GM21515 (cell line): ENCODE measurements around the gene RASSF10.

Source experiments
- ATAC-seq: cut with Tn5 transposase; IDR thresholded peaks from one replicate; pipeline ENCODE4 v1.9.1; 2021; ENCODE audit not compliant: unreplicated experiment

RASSF10 gene

DNA sequence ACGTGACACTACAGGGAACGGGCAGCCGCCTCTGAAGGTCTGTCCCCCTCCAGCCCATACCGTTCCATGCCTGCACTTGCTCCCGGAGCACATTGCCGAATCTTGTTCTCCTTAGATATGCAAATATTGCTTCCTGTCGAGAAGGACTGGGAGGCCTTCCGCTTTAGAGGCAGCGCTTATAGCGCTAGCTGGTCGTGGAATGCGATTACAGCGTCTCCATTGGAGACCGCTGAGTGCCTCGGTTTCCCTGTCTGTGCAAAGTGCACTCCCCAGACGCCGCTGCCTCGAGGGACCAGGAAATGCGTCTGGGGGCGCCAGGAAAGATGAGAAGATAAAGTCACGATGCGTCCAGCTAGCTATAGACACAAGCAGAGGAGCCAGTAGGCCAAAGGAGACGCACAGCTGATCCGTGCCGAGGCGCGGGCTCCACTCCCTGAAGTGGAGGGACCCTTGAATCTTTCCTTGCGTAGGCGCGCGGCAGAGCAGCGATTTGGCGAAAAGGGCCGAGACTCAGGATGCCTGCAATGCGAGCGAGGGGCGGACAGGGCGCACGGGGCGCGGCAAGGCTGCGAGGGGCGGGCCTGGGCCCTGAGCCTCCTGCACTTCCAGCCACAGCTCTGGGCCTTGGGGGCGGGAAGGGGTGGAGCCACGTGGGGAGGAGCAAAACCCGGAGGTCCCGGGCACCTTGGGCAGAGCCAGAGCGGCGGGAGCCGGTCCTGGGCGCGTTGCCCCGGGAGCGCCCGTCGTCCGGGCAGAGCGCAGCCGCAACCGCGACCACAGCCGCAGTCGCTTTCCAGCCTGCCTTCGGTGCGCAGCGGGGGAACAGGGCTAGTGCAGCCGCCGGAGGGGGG, at the start of gene RASSF10:
Gene RASSF10 (plus strand): TSS at position 692 of the 851 bp plus-strand sequence. CDS start 261 bp downstream, outside the sequence.
- no peak for ATAC-seq

DNA sequence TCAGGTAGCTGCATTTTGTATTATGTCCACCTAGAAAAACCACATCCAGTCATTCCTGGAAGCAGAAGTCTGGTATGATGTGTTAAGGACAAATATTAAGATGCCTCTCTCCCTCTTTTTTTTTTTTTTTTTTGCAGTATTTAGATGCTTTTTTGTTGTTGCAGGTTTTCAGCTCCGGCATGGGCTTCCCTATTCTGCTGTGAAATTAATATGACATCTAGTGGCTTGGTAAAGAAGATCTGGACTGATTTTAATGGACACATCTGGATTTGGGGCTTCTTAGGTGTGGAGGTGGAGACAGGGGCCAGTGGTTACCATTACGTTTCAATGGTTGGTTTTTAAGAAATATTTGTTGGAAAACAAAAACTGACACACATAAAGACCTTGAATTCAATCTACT, 47.5 kb upstream of the RASSF10 start:
- ATAC-seq: no peak

DNA sequence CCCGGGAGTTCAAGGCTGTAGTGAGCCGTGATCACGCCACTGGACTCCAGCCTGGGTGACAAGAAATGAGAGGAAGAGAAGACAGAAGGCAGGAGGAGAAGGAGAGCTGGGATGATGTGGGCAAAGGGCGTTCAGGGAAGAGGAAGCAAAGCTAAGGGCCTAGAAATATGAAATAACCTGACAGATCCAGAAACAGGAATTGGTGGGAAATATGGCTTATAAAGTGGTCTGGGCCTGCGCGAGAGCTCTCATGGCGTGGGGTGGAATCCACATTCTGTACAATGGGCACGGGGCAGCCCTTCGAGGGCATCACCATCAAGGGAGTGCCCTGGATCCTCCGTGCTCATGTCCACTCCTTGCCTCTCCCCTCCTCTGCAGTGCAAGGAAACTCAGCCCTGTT, 46.8 kb upstream of the RASSF10 start:
- no peak for ATAC-seq

DNA sequence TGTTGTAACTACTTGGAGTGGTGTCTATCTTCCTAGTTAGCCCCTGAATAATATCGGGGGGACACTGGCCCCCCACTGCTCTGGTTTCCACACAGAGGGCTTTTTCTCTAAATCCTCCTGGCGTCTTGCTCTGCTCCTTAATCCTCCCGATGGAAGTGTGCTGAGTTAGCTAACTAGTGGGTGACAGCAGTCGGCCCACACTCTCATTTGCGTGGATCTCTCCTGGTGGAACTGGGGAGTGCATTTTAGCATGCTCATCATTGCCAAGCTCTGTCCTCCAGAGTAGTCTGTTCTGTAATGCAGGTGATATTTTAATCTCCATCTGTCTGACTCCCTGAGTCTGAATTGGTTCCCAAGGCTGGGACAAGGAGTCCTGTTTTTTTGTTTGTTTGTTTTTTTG, 46.1 kb upstream of the RASSF10 start:
- ATAC-seq: no peak

DNA sequence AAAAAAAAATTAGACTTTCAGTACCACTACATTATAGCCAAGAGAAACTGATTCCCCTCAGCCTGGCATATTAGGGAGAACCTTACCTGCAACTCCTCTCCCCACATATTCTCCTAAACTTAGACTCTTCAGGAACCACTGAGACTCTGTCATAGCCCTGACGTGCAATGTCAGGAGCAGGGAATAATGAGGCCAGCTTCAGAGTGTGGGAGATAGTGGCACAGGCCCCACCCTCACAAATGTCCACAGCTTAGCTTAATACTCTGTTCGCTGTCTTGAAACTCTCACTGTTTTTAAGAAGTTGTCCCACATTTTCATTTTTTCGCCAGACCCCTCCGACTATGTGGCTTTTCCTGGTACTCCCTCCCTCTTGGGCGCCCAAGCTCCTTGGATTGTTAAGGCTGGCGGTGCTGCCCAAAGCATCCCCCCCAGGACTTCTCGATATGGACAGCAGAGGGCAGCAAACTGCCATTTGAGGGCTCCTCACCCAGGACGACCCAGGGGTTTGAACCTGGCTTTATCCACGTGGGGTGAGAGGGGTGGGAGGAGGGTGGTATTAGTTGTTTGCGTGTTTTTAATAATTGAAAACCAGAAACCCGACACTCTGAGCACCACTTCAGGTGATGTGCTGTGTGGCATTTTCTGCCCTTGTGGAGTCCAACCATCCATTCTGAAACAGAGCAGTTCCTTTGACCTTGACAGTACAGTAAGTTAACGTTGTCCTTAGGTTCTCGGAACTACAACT, 45.2 kb upstream of the RASSF10 start:
- ATAC-seq: peak; percentile 78

DNA sequence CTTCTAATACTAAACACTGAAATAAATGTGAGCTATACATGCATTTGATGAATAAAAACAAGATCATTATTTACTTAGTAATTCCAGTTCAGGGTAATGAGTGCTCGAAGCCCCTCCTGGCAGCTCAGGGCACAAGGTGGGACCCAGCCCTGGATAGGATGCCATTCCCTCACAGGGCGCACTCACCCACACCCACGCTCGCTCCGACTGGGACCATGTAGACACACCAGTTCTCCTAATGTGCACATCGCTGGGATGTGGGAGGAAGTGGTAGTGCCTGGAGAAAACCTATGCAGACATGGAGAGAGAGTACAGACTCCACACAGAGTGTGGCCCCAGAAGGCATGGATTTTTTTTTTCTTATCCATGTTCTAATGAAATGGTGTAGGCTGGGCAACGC, 44.5 kb upstream of the RASSF10 start:
- ATAC-seq: no peak

DNA sequence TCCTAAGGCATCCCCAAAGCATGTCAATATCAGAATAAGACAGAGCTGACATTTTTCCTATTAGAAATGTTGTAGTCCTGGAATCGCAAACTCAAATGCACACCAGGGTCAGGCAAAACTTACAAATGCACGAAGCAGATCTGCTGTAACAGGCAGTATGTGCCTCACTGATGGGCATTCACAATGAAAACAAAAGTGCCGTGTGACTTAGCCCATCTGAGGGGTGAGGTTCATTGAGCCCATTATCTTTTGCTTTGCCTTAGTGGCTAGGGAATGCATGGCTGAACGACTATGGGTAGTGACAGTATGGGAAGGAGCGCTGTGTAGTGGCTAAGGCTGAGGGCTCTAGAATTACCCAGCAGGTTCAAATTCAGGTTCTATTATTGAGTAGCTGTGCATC, 43.1 kb upstream of the RASSF10 start:
- no peak for ATAC-seq

DNA sequence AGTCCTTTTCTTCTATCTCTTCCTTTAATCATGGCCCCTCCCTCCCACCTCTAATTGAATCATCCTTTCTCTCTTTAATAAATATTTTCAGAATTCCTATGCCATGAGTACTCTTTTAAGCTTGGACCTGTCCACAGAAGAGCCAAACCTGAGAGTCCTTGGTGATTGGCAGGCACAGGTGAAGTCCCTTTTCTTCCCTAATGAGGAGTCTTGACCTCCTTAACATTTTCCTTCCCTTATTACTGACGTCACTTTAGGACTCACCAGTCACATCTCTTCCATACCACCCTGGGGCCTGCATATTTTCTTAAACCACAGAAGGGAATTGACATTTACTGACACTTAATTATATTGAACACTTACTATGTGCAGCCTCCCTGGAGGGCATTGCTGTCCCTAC, 41.0 kb upstream of the RASSF10 start:
- no peak for ATAC-seq

DNA sequence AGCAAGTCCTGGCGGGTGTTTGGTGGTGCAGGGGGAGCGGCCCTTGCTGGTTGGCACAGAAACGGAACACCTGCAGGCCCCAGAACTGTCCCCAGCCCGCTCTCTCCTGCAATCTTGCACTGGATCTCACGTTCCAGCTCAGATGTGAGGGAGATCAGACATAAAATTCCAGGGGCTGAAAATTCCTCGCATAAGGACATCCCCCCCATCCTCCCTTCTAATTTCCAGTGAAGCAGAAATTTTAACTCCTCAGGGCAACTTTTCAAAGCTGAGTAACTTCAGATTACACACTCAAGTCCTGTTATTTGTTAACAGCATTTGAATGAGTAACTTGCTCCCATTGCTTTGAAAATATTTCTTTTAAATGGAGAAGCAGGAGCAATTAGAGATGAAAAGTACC, 40.3 kb upstream of the RASSF10 start:
- no peak for ATAC-seq

DNA sequence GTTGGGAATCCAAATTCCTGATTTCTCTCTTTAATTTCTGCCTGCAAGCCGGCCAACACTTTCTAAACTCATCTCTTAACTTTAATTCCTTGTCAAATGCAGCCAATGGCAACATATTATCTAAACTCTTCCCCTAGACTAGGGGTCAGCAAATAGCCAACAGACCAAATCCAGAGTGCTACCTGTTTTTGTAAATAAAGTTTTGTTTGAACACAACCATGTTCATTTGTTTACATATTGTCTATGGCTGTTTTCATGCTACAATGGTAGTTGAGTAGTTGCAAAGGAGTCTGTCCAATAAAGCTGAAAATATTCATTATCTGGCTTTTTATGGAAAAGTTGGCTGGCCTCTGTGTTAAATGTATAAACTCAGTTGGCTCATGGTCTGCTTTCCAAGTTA, 37.2 kb upstream of the RASSF10 start:
- ATAC-seq: no peak

DNA sequence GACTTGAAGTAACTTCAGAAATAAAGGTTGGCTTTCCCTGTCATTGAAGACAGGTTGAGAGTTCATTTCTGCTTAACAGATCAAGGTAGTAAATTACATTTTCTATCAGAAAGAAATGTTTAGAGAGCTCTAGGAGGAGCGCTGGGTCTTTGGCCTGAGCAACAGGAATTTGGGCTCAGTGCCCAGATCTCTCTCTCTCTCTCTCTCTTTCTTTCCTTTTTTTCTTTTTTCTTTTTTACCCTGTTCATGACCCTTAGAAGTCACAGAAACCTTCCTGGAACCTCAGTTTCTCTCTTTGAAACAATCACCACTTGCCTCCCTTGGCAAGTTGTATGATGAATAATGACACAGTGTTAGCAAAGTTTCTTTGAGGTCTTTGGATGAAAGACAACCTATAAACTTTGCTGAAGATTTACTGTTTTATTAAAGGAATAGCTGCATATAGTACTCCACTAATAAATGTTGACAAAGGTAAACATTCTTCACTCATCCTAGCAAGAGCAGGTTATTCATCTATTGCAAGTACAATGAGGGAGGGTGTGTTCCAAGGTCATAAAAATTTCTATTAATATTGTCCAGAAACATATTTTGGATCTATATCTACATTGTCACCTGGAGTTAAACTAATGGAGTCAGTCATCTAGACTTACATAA, 35.5 kb upstream of the RASSF10 start:
- no peak for ATAC-seq

DNA sequence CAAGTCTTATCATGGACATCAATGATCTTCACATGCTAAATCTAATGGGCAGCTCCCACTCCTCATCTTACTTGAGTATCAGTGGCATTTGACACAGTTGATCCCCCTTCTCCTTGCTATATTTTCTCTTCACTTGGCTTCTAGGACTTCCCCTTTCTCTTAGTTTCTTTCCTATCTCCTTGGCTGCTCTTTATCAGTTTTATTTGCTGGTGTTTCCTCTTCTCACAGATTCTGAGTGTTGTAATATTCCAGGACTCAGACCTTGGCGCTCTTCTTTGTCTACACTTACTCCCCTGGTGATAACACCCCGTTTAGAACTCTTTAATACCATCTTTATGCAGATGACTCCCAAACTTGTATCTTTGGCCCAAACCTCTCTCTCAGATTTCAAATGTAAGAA, 33.9 kb upstream of the RASSF10 start:
- no peak for ATAC-seq

DNA sequence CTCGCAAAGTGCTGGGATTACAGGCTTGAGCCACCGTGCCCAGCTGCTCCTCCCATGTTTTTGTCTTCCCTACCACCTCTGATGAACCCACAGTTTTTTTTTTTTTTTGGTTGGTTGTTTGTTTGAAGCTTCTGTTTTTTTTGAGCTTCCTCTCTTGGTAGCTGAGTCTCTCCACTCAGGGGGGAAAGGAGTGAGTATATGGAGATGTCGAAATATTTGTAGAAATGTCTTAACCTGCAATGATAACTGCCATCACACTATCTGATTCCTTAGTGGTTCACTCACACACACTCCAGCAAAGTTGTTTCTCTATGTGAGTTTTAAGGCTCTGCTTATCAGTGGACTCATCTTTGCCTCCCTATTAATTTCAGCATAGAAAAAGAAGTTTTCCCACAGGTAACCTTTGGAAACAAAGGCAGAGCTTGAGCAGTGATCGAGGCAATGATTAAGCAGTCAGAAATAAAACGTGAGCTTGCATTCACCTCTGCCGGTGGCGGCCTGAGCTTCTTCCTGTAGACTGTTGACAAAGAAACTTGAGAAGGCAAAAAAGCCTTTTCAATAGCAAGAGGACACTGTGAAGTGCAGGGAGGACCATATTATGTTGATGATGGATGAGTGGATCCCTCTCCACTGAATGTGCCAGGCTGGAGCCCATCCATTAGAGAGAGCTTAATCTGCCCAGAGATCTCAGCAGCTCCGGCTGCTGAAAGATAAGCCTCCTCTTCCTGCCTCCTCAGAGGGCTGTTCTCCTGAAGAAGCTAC, 29.0 kb upstream of the RASSF10 start:
- ATAC-seq: no peak

DNA sequence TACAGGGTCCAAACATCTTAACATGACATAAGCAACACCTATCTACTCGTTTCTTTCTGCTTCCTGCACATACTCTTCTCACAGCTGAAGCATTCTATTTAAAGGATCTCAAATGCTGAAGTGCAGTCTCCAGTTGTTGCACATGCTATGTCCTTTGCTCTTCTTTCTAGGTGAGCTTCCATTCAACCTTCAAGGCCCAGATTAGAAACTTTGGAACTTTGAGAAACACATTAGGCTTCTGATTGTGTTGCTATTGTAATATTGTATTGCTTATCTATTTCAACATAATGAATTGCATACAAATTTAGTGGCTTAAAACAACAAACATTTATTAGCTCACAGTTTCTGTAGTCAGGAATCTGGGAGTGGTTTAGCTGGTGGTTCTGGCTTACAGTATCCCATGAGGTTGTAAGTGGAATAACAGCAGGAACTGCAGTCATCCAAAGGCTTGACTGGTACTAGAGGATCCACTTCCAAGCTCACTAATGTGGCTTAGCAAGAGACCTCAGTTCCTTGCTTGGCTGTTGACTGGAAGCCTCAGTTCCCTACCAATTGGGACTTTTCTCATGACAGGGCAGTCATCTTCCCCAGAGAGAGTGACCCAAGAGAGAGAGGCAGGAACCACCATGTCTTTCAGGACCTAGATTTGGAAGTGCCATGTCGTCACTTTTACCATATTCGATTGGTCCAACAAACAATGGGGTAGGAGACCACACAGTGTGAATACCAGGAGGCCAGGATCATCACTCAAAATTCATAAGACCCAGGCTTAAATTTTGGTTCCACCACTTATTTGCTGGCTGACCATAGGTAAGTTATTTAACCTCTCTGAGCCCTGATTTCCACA, 27.2 kb upstream of the RASSF10 start:
- no peak for ATAC-seq

DNA sequence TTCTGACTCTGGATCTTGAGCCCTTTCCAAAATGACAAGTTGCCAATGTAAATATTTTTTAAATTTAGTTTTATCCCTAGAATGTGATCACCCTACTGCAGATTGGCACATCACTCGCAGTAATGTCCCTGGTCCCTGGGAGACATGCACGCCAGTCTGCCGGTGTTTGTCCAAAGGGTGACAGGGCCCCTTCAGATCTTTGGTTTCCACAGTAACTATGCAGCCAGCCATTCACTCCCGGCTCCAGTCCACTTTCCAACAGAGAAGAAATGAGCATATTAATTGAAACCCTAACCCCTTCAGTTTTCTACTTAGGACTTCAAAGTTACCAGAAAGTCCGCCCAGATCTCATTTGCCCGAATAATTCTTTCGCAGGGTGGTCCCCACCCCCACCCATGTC, 25.8 kb upstream of the RASSF10 start:
- ATAC-seq: no peak

DNA sequence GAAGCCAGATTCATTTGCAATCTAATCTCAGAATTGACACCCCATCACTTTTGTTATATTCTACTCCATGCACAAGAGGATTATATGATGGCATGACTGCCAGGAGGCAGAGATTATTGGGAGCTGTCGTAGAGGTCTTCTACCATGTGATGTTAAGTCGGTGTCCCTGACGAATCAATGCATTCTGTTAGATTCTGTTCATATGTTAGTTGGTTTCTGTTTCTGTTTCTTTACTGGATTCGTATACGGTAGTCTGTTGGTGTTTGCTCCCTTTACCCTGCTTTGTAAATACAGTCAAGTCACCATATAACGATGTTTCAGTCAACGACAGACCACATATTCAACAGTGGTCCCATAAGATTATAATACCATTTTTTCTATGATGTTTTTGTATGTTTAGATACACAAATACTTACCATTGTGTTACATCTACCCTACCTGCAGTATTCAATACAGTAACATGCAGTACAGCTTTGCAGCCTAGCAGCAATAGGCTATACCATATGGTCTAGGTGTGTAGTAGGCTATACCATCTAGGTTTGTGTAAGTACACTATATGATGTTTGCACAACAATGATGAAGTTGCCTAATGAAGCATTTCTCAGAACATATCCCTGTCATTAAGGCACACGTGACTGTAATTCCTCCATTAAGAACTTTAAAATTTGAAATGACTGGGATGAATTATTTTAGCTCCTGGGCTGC, 22.8 kb upstream of the RASSF10 start:
- no peak for ATAC-seq

DNA sequence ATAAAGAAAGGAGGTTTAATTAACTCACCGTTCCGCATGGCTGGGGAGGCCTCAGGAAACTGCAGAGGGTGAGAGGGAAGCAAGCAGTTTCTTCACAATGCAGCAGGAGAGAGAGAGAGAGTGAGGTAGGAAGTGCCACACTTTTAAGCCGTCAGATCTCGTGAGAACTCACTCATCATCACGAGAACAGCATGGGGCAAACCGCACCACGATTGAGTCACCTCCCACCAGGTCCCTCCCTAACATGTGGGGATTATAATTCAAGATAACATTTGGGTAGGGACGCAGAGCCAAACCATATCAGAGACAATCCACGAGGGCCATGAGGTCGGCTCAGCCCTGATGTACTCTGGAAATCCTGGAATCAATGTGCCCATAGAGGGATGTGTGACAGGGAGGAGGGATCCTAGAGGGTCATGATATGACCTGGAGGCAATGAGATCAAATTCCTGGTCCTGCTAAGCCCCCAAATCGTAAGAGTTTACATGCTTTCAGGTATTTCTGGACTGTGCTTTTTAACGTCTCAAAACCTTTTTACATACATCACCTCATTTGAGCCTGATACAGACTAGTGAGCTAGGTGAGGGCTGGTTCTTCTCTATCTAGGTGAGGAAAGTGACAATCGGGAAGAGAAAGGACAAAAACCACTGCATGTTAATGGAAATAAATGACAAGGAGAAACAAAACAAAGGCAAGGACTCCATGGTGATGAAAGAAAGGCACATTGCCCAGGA, 19.5 kb upstream of the RASSF10 start:
- ATAC-seq: no peak

DNA sequence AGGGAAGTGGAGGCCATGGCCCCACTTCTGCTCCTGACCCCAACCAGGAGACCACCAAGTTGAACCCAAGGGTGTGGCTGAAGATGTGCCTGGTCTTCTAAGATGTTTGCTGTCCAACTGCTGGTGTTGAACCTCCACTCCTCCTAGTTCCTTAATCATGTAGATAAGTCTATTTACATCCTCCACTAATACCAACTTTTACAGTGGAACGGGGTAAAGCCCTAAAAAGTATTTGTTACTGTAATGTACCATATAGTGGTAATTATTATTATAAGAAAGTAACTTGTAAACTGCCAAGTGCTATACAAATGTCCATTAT, 19.0 kb upstream of the RASSF10 start:
- no peak for ATAC-seq

DNA sequence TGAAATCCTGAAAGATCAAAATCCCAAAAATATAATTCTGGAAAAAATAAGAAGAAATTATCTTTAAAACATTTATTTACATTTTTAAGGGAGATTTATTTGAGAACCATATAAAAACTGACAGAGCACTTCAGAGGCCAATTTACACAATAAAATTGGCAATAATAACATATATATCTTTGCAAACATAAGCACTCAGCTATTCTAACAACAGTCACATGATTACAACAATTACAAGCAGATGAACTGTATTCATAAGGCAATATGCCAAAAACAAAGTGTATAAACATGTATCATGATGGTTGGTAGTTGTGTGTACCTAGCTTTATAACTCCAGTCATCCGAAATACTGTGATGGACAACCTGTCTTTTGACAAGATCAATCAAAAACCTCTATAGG, 17.7 kb upstream of the RASSF10 start:
- ATAC-seq: no peak
